Osteocyte (in vitro differentiated cells): ENCODE results near the gene KBTBD13. TPM values are rescaled to one million over a fixed set of nuclear protein-coding genes. Genes with fewer than 3 reads are reported as not detected.

ENCODE experiments used
- DNase-seq: peaks from one replicate; pipeline ENCODE4 v3.0.0; 2021; ENCODE audit warnings: mixed read lengths; ENCODE audit not compliant: unreplicated experiment; ENCODE audit errors: extremely low spot score
- H3K27ac Mint-ChIP-seq: one replicate; pipeline ENCODE4 v1.8.0; 2021; ENCODE audit warnings: mild to moderate bottlenecking, mixed read lengths; ENCODE audit not compliant: unreplicated experiment
- H3K27me3 Mint-ChIP-seq: one replicate; pipeline ENCODE4 v1.8.0; 2021; ENCODE audit warnings: mixed read lengths; ENCODE audit not compliant: unreplicated experiment
- H3K36me3 Mint-ChIP-seq: one replicate; pipeline ENCODE4 v1.8.0; 2021; ENCODE audit warnings: mixed read lengths; ENCODE audit not compliant: unreplicated experiment
- H3K4me1 Mint-ChIP-seq: one replicate; pipeline ENCODE4 v1.8.0; 2021; ENCODE audit warnings: mixed read lengths; ENCODE audit not compliant: unreplicated experiment
- H3K4me3 Mint-ChIP-seq: one replicate; pipeline ENCODE4 v1.8.0; 2021; ENCODE audit warnings: mild to moderate bottlenecking, moderate library complexity, mixed read lengths; ENCODE audit not compliant: unreplicated experiment
- H3K9me3 Mint-ChIP-seq: one replicate; pipeline ENCODE4 v1.8.0; 2021; ENCODE audit warnings: mixed read lengths; ENCODE audit not compliant: unreplicated experiment
- CTCF ChIP-seq: fragments of 200-600 bp; sonication (generic); IDR thresholded peaks from 2 replicates; pipeline ENCODE4 v1.5.0; 2021; ENCODE audit warnings: antibody characterized with exemption, mild to moderate bottlenecking, moderate library complexity
- total RNA-seq: library from RNA; stranded (reverse); gene quantifications from 2 replicates; pipeline ENCODE4 v1.2.1, GENCODE V29; 2021

Gene KBTBD13
- total RNA-seq, 1 donor from 2014 or later, result not detected

- TF ChIP-seq CTCF, result peak; percentile 75
- peaks cover 49% of the 10 kb centered on the region for H3K36me3 Mint-ChIP-seq
- no peak overlapping the region for H3K4me3 Mint-ChIP-seq
- H3K27me3 Mint-ChIP-seq, result no peaks in the 10 kb centered on the region
- H3K9me3 Mint-ChIP-seq, result no peaks in the 10 kb centered on the region
- DNase-seq, result no peak
- H3K4me1 Mint-ChIP-seq, result peaks cover 12% of the 10 kb centered on the region
- H3K27ac Mint-ChIP-seq, result no peak overlapping the region
These were observed 24.9 kb downstream of the KBTBD13 start for GRCh38 chr15:65101411-65101890.

DNA sequence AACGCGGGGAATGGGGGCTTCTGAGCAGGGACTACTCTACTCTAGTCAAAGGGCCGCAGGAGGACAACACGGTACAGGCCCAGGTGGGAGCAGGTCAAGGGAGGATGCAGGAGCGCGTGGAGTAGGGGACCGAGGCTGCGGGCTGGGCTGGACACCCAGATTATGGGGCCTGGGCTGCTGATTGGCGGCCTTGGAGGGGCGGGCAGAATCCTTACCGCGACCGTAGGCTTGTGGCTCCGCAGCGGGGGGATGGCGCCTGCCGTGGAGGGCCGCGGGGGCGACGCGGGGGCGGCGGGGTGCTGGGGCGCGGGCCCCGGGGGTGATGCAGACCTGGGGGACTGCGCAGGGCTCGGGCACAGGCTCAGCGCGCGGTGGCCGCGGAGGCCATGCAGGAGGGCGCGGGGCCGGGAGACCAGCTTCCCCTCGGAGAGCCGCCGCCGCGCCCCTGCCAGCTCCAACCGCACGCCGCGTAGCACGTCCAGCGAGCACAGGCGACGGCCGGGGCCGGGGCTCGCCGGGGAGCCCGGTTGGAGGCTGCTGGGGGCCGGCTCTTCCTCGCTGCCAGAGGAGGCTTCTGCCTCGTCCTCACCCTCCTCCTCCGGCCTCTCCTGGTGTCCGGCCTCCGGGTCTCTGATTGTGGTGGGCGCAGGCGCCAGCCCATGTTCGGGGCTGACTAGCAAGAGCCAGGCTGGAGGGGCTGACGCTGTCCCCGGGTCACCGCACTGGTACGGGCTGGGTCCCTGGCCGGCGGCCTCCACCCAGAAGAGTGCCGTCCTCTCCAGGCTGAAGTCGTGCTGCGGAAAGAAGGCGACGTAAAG lies 25.6 kb downstream of the KBTBD13 start:
- no peak for TF ChIP-seq CTCF
- no peak for DNase-seq
- Mint-ChIP-seq H3K9me3 (no peaks in the 10 kb centered on the region), H3K4me1 (peaks cover 6% of the 10 kb centered on the region), H3K27ac (no peak overlapping the region), H3K4me3 (no peak overlapping the region), H3K36me3 (peaks cover 48% of the 10 kb centered on the region), H3K27me3 (no peaks in the 10 kb centered on the region)

GRCh38 chr15:65102912-65103311 lies 26.4 kb downstream of the KBTBD13 start:
- peaks cover 2% of the 10 kb centered on the region for H3K4me1 Mint-ChIP-seq
- H3K9me3 Mint-ChIP-seq, result no peaks in the 10 kb centered on the region
- H3K36me3 Mint-ChIP-seq, result peaks cover 43% of the 10 kb centered on the region
- no peak for TF ChIP-seq CTCF
- no peak overlapping the region for H3K4me3 Mint-ChIP-seq
- DNase-seq, result no peak
- no peaks in the 10 kb centered on the region for H3K27me3 Mint-ChIP-seq
- no peak overlapping the region for H3K27ac Mint-ChIP-seq

- Mint-ChIP-seq H3K36me3 (peaks cover 35% of the 10 kb centered on the region), H3K27ac (no peak overlapping the region), H3K9me3 (no peaks in the 10 kb centered on the region), H3K4me1 (peaks cover 2% of the 10 kb centered on the region), H3K27me3 (no peaks in the 10 kb centered on the region), H3K4me3 (no peak overlapping the region)
- DNase-seq, result no peak
- no peak for TF ChIP-seq CTCF
These were observed 28.5 kb downstream of the KBTBD13 start for GRCh38 chr15:65105038-65105437.

DNA sequence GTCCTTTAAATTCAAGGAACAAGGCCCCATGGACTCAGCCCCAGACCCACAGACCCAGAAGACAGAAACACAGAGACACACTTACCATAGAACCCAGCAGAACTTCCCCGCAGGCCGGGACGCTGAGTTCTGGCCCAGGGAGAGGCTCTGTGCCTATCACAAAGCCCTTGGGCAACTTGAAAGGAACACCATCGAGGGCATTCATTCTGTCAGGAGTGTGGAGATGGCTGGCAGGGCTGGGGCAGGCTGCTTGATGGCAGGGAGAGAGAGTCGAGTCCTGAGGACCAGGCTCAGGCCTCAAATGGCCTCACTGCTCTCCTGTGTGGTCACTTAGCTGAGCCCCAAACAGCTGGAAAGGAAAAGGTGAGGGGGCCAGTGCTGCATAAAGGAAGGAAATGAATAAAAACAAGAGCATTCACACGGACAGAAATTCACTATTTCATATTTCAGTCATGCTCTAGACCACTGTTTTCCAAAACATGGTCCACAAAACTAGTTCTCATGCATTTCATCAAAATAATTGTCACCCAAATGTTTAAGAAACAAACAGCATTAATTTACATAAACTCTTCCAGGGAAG lies 29.6 kb downstream of the KBTBD13 start:
- Mint-ChIP-seq H3K27me3 (no peaks in the 10 kb centered on the region), H3K27ac (no peak overlapping the region), H3K4me3 (no peak overlapping the region), H3K36me3 (peaks cover 31% of the 10 kb centered on the region), H3K9me3 (no peaks in the 10 kb centered on the region), H3K4me1 (peaks cover 7% of the 10 kb centered on the region)
- TF ChIP-seq CTCF, result no peak
- DNase-seq, result no peak
